Endothelial cell of umbilical vein (primary cell): ENCODE results near the gene FAM20A. TPM values are rescaled to one million over a fixed set of nuclear protein-coding genes. Genes with fewer than 3 reads are reported as not detected.

ENCODE experiments used
- BruUV-seq: library from RNA; stranded (reverse); fragments of 400-500 nt; replicated peaks from 2 replicates; lab custom pipeline; 2021; lab: Mats Ljungman, UMichigan
- CTCF ChIA-PET: fragments of 300-600, 350-600 bp; sonication (Branson Sonifier 250); formaldehyde crosslinking; loops from one replicate; lab custom pipeline; 2021; ENCODE audit warnings: antibody characterized with exemption, inconsistent platforms; lab: Charles Lee
- POLR2A ChIA-PET: fragments of 300-600, 350-600 bp; sonication (Branson Sonifier 250); formaldehyde crosslinking; loops from one replicate; lab custom pipeline; 2021; ENCODE audit warnings: antibody characterized with exemption, inconsistent platforms; lab: Charles Lee
- DNase-seq: peaks from one replicate; pipeline ENCODE4 v3.0.0-alpha.2; 2011; ENCODE audit warnings: low read depth, low spot score
- FAIRE-seq: peaks from 2 replicates; lab custom pipeline; 2011; peaks lifted over from hg19 to GRCh38; lab: Jason Lieb, UNC
- H2AFZ ChIP-seq: 2 replicates; pipeline ENCODE4 v1.6.0; 2012; ENCODE audit warnings: low read depth, low read length, control low read depth, inconsistent platforms
- H3K27ac ChIP-seq: 2 replicates; pipeline ENCODE4 v1.5.1; 2011; ENCODE audit warnings: low read depth, mild to moderate bottlenecking, control low read depth, low read length, moderate library complexity; ENCODE audit not compliant: insufficient read depth
- H3K27me3 ChIP-seq, 2 experiments: 2 replicates each; pipeline versions ENCODE4 v1.6.0 to v1.6.1; 2011; ENCODE audit warnings: low read length in 2 of 2, mixed read lengths in 1 of 2; ENCODE audit not compliant: control insufficient read depth in 2 of 2, insufficient read depth in 2 of 2
- H3K36me3 ChIP-seq, 2 experiments: 2 replicates in 1 of 2; 3 replicates in 1 of 2; pipeline ENCODE4 v1.5.1; 2011; ENCODE audit warnings: low read length in 2 of 2, mild to moderate bottlenecking in 1 of 2, moderate library complexity in 1 of 2; ENCODE audit not compliant: control insufficient read depth in 2 of 2, insufficient read depth in 2 of 2; ENCODE audit errors: extremely low read depth in 1 of 2
- H3K4me1 ChIP-seq: 3 replicates; pipeline ENCODE4 v1.5.1; 2011; ENCODE audit warnings: mild to moderate bottlenecking, low read length; ENCODE audit not compliant: control insufficient read depth, insufficient read depth; ENCODE audit errors: extremely low read depth
- H3K4me2 ChIP-seq: 2 replicates; pipeline ENCODE4 v1.6.1; 2011; ENCODE audit warnings: low read length, control low read depth, mixed read lengths; ENCODE audit not compliant: insufficient read depth
- H3K4me3 ChIP-seq, 3 experiments: fragments of 200-600 bp in 1 of 3; sonication (generic), shearing (Covaris generic) in 1 of 3; replicated peaks in 1 of 3; 2 replicates each; pipeline ENCODE4 v1.5.1; 2011 to 2016; ENCODE audit warnings: control low read depth in 3 of 3, low read length in 3 of 3, mild to moderate bottlenecking in 2 of 3, inconsistent platforms in 1 of 3, low read depth in 1 of 3, moderate library complexity in 1 of 3; ENCODE audit not compliant: insufficient read depth in 1 of 3
- H3K79me2 ChIP-seq: 2 replicates; pipeline ENCODE4 v1.6.0; 2012; ENCODE audit warnings: low read length, inconsistent platforms; ENCODE audit not compliant: control insufficient read depth, insufficient read depth
- H3K9ac ChIP-seq: replicated peaks from 2 replicates; pipeline ENCODE3; 2011; ENCODE audit warnings: low read length, control low read depth; ENCODE audit not compliant: insufficient read depth; ENCODE audit errors: extremely low read depth
- H3K9me1 ChIP-seq: replicated peaks from 3 replicates; pipeline ENCODE4 v1.6.0; 2011; ENCODE audit warnings: mild to moderate bottlenecking, low read length; ENCODE audit not compliant: control insufficient read depth, insufficient read depth; ENCODE audit errors: extremely low read depth
- H3K9me3 ChIP-seq: replicated peaks from 2 replicates; pipeline ENCODE4 v1.5.1; 2012; ENCODE audit warnings: low read length, inconsistent platforms; ENCODE audit not compliant: control insufficient read depth, insufficient read depth
- H4K20me1 ChIP-seq: replicated peaks from 2 replicates; pipeline ENCODE3; 2011; ENCODE audit warnings: mild to moderate bottlenecking, low read length; ENCODE audit not compliant: control insufficient read depth, insufficient read depth; ENCODE audit errors: extremely low read depth
- EZH2 ChIP-seq: IDR thresholded peaks from 2 replicates; pipeline ENCODE4 v1.6.1; 2012; ENCODE audit warnings: borderline replicate concordance, low read depth, mild to moderate bottlenecking, moderate library complexity, low read length, inconsistent platforms; ENCODE audit not compliant: severe bottlenecking
- FOS ChIP-seq: IDR thresholded peaks from 2 replicates; pipeline ENCODE4 v1.6.1; 2011; ENCODE audit warnings: mild to moderate bottlenecking, low read length, moderate library complexity, borderline replicate concordance; ENCODE audit not compliant: insufficient read depth
- GATA2 ChIP-seq: IDR thresholded peaks from 2 replicates; pipeline ENCODE4 v1.7.0; 2011; ENCODE audit warnings: low read depth, mild to moderate bottlenecking, moderate library complexity, mixed read lengths, low read length; ENCODE audit not compliant: insufficient read length, insufficient read depth
- JUN ChIP-seq: IDR thresholded peaks from 2 replicates; pipeline ENCODE4 v1.6.1; 2011; ENCODE audit warnings: borderline replicate concordance, low read depth; ENCODE audit not compliant: insufficient read length, insufficient read depth
- MYC ChIP-seq: IDR thresholded peaks from one replicate; pipeline ENCODE4 v1.6.1; 2011; ENCODE audit warnings: mild to moderate bottlenecking, low read depth, low read length
- POLR2A ChIP-seq: IDR thresholded peaks from 2 replicates; pipeline ENCODE4 v1.6.1; 2012; ENCODE audit warnings: low read depth, mild to moderate bottlenecking, control low read depth, low read length
- POLR2AphosphoS5 ChIP-seq: IDR thresholded peaks from 2 replicates; pipeline ENCODE4 v1.6.1; 2012; ENCODE audit warnings: low read depth, mild to moderate bottlenecking, control low read depth, low read length, moderate library complexity; ENCODE audit not compliant: insufficient read depth
- dilution Hi-C: fragments of 300-500 bp; cut with MboI; formaldehyde crosslinking; loops from one replicate; pipeline ENCODE4 v1.15.0; 2019; ENCODE audit warnings: low sequenced_read_pairs; ENCODE audit not compliant: extremely low pct_ligation_motif_present
- intact Hi-C: fragments of 100-400 bp; cut with micrococcal nuclease; formaldehyde crosslinking; loops from one replicate; pipeline ENCODE4 v1.10.0; 2022
- polyA plus RNA-seq, 4 experiments: library from polyadenylated mRNA; depleted of rRNA in 3 of 4; stranded (reverse) in 3 of 4; unstranded in 1 of 4; fragments of >200 nt; gene quantifications; 2 replicates each; pipeline versions ENCODE4 v1.2.1 to v1.2.3, GENCODE V29; 2011 to 2012; ENCODE audit warnings: missing spikeins in 1 of 4
- total RNA-seq: library from RNA; stranded (reverse); gene quantifications from 2 replicates; pipeline ENCODE4 v1.2.3, GENCODE V29; 2021
- TF ChIP-seq, protein P1 (sequence below): IDR thresholded peaks from 2 replicates; pipeline ENCODE4 v1.6.1; 2011; ENCODE audit not compliant: insufficient read depth, insufficient read length
- TF ChIP-seq, protein P2 (sequence below), 2 donors: IDR thresholded peaks; 1 replicate in 1 of 2; 2 replicates in 1 of 2; pipeline ENCODE4 v1.5.1; 2011; ENCODE audit warnings: low read length in 2 of 2, mild to moderate bottlenecking in 2 of 2, moderate library complexity in 2 of 2, control low read depth in 1 of 2, inconsistent platforms in 1 of 2, low read depth in 1 of 2; ENCODE audit not compliant: insufficient read depth in 1 of 2; ENCODE audit errors: extremely low read depth in 1 of 2

The FAM20A gene
- total and polyA plus RNA-seq, 2 donors (not counting 3 experiments of a cell fraction or from before 2014, with no cell fraction given): not detected

GRCh38 chr17:68587847-68588246 is 13.3 kb downstream of the FAM20A start:
- Histone ChIP-seq H2AFZ (no peak overlapping the region), H3K9ac (no peak overlapping the region), H3K36me3 (no peaks in the 10 kb centered on the region), H3K79me2 (no peaks in the 10 kb centered on the region), H3K4me1 (no peaks in the 10 kb centered on the region), H3K9me1 (no peaks in the 10 kb centered on the region), H3K9me3 (no peaks in the 10 kb centered on the region), H3K4me2 (no peak overlapping the region), H3K27me3 (peaks cover 0 to under 1% of the 10 kb centered on the region in 2 experiments), H3K27ac (no peak overlapping the region), H4K20me1 (no peaks in the 10 kb centered on the region), H3K4me3 (no peak overlapping the region)
- CTCF ChIA-PET: interaction anchor here (1.0 kb wide), 1 partner anchor 26 kb away, joined by 3 read pairs; no protein-coding TSS in a partner anchor
- FAIRE-seq (no peak), DNase-seq (no peak)
- intact Hi-C loops (no loop called here), dilution Hi-C loops (no loop called here)
- no TSS peak for BruUV-seq
- TF ChIP-seq MYC (no peak), POLR2A (no peak), GATA2 (no peak), FOS (no peak), EZH2 (no peak), JUN (no peak), POLR2AphosphoS5 (no peak)
- TF ChIP-seq, protein P1, sequence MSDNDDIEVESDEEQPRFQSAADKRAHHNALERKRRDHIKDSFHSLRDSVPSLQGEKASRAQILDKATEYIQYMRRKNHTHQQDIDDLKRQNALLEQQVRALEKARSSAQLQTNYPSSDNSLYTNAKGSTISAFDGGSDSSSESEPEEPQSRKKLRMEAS: no peak
- TF ChIP-seq, protein P2, sequence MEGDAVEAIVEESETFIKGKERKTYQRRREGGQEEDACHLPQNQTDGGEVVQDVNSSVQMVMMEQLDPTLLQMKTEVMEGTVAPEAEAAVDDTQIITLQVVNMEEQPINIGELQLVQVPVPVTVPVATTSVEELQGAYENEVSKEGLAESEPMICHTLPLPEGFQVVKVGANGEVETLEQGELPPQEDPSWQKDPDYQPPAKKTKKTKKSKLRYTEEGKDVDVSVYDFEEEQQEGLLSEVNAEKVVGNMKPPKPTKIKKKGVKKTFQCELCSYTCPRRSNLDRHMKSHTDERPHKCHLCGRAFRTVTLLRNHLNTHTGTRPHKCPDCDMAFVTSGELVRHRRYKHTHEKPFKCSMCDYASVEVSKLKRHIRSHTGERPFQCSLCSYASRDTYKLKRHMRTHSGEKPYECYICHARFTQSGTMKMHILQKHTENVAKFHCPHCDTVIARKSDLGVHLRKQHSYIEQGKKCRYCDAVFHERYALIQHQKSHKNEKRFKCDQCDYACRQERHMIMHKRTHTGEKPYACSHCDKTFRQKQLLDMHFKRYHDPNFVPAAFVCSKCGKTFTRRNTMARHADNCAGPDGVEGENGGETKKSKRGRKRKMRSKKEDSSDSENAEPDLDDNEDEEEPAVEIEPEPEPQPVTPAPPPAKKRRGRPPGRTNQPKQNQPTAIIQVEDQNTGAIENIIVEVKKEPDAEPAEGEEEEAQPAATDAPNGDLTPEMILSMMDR (IDR thresholded peaks at IDR 0.05; ENCODE audit: extremely low read depth in 1 of 2, insufficient read depth in 1 of 2, low read depth in 1 of 2, low read length in 2 of 2): no peak
- POLR2A ChIA-PET: no interaction called here
